BE2C (cell line): ENCODE results near the gene TGFBR2.

Experiments
- DNase-seq: peaks from one replicate; pipeline ENCODE4 v3.0.0-alpha.2; 2020
- H3K27me3 ChIP-seq: fragments of 250-450 bp; sonication (Bioruptor Pico); 2 replicates; pipeline ENCODE4 v1.5.1; 2020; ENCODE audit warnings: mild to moderate bottlenecking
- H3K36me3 ChIP-seq: fragments of 250-450 bp; sonication (Bioruptor Pico); 2 replicates; pipeline ENCODE4 v1.5.1; 2020; ENCODE audit warnings: mild to moderate bottlenecking
- H3K4me1 ChIP-seq: fragments of 250-450 bp; sonication (Bioruptor Pico); 2 replicates; pipeline ENCODE4 v1.5.1; 2020
- H3K4me3 ChIP-seq: 2 replicates; pipeline ENCODE4 v1.5.1; 2011; ENCODE audit warnings: low read depth, low read length
- H3K9me3 ChIP-seq: fragments of 250-450 bp; sonication (Bioruptor Pico); 2 replicates; pipeline ENCODE4 v1.5.1; 2020
- TF ChIP-seq, protein P1 (sequence below): IDR thresholded peaks from 2 replicates; pipeline ENCODE4 v1.5.1; 2012; ENCODE audit warnings: mild to moderate bottlenecking, low read depth, low read length

The TGFBR2 gene

DNA sequence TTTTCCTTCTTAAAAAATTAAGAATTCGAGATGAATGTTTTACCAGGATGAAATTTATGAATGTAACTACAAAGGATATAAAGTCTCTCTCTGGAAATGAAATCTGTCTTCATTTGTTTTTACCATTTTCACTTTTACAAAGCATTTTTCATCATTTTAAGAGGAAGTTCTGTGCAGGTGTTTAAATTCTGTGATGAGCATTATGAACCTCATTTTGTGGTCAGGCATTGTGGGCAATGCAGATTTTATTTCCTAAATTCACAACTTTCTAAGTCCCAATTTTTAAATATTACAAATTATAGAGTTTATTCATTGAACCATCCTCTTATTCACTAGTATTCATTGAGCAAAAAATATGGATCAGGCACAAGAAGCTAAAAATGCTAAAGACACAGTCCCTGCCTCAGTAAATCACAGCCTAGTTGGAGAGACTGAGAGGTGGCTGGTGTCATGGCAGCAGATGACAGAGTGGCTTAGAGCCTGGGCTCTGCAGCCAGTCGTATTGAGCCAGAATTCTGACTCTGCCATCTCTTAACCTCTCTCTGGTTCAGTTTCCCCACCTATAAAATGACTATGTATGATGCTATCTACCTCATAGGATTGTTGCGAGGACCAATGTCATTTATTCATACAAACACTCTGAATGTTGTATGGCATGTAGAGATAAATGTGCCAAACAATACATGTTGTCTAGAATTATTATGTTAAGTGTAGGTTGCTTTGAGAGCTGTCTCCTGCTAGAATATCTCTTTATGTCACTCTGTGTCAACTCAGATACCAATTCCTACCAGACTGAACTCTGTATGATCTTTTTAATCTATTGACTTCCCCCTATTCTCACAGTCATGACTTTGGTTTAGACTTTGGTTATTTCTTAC, 7.5 kb upstream of the TGFBR2 start:
- Histone ChIP-seq H3K36me3 (no peaks in the 10 kb centered on the region), H3K27me3 (no peaks in the 10 kb centered on the region), H3K4me1 (no peaks in the 10 kb centered on the region), H3K9me3 (no peaks in the 10 kb centered on the region), H3K4me3 (no peak overlapping the region)
- TF ChIP-seq, protein P1, sequence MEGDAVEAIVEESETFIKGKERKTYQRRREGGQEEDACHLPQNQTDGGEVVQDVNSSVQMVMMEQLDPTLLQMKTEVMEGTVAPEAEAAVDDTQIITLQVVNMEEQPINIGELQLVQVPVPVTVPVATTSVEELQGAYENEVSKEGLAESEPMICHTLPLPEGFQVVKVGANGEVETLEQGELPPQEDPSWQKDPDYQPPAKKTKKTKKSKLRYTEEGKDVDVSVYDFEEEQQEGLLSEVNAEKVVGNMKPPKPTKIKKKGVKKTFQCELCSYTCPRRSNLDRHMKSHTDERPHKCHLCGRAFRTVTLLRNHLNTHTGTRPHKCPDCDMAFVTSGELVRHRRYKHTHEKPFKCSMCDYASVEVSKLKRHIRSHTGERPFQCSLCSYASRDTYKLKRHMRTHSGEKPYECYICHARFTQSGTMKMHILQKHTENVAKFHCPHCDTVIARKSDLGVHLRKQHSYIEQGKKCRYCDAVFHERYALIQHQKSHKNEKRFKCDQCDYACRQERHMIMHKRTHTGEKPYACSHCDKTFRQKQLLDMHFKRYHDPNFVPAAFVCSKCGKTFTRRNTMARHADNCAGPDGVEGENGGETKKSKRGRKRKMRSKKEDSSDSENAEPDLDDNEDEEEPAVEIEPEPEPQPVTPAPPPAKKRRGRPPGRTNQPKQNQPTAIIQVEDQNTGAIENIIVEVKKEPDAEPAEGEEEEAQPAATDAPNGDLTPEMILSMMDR = no peak
- DNase-seq = no peak

DNA sequence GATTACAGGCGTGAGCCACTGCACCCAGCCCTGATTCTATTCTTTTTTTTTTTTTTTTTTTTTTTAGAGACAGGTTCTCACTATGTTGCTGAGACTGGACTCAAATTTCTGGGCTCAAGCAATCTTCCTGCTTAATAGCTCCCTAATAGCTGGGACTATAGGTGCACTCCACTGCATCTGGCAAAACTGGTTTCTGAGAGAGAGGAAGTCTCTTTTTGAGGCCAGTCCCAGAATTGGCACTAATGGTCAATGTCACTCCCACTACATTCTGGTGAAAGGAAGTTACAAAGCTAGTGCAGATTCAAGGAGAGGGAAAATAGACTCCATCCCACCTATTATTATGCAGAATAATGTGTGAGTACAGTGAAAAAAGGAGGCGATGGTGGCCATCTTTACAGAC, 5.8 kb upstream of the TGFBR2 start:
- TF ChIP-seq, protein P1 = no peak
- DNase-seq = no peak
- Histone ChIP-seq H3K4me3 (no peak overlapping the region), H3K36me3 (no peaks in the 10 kb centered on the region), H3K4me1 (no peaks in the 10 kb centered on the region), H3K9me3 (no peaks in the 10 kb centered on the region), H3K27me3 (no peaks in the 10 kb centered on the region)

DNA sequence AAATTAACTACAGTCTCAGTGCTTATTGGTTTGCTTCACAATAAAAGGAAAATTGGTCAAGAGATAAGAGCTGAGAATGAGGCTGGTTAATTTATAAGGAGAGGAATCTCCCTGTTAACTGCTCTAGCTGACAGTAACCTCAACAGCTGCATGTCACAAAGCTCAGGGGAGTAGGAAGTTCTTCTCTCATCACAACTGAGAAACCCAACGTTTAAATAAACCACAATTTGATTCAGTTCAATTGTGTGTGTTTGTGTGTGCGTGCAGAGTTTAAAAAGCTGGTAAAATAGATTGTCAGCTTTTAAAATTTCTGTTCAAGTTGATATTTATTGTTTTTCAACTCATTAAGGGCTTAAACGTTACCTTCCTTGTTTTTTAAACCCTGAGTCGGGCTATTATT, 3.5 kb upstream of the TGFBR2 start:
- H3K27me3 ChIP-seq = no peaks in the 10 kb centered on the region
- TF ChIP-seq, protein P1 = no peak
- H3K36me3 ChIP-seq = no peaks in the 10 kb centered on the region
- H3K9me3 ChIP-seq = no peaks in the 10 kb centered on the region
- no peak overlapping the region for H3K4me3 ChIP-seq
- no peaks in the 10 kb centered on the region for H3K4me1 ChIP-seq
- no peak for DNase-seq

DNA sequence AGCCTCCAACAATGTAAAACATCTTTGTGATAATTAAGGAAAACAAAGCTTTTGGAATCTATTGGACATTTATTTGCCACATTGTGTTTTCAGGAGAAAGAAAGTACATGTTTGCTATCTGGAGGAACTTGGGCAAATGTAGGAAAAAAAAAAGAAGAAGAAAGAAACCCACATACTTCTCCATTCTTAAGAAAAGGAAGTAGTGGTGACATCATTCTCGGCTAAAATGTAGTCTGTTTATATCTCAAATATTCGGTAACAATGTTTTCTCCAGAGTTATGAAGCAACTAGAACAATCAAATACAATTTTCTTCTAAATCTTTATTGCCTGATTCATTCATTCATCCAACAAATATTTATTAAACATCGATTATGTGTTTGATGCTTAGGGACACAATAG, 2.3 kb upstream of the TGFBR2 start:
- TF ChIP-seq, protein P1 = no peak
- no peak for DNase-seq
- H3K27me3 ChIP-seq = no peaks in the 10 kb centered on the region
- no peak overlapping the region for H3K4me3 ChIP-seq
- H3K9me3 ChIP-seq = no peaks in the 10 kb centered on the region
- H3K36me3 ChIP-seq = no peaks in the 10 kb centered on the region
- no peaks in the 10 kb centered on the region for H3K4me1 ChIP-seq

DNA sequence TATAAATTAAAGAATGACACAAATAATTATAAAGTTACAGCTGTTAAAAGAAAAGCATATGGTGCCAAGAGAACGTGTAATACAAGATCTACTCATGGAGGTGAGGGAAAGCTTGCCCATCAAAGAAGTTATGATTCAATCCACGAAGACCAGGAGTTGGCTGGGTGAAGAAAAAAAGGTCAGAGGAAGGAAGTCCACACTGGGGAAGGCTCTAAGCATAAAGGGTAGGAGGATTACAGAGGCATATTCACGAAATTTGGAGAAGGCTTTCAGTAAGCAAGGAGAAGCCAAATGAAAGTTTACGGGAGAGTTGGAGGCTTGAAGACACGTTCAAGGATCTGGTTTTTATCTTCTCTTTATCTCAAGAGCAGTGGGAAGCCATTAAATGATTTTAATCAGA, 1.8 kb upstream of the TGFBR2 start:
- H3K36me3 ChIP-seq = no peaks in the 10 kb centered on the region
- TF ChIP-seq, protein P1 = no peak
- no peak overlapping the region for H3K4me3 ChIP-seq
- DNase-seq = no peak
- H3K4me1 ChIP-seq = no peaks in the 10 kb centered on the region
- no peaks in the 10 kb centered on the region for H3K9me3 ChIP-seq
- no peaks in the 10 kb centered on the region for H3K27me3 ChIP-seq

DNA sequence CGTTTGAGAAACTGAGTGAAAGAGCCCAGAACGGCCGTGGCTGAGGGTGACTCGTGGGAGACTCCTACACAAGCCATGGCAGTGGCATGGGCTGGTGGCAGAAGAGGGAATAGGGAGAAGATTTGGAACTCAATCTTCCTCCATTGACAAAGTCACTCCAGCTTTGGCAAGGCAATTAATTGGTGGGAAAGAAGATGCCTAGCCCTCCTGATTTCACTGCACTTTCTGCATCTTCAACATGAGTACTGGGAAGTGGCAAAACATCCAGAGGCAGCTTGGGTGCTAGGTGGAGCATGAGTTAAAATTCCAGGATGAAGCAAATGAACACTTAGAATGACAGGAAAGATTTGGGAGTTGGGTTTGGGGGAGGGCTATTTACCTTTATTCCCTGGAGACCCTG, 1.4 kb upstream of the TGFBR2 start:
- DNase-seq = no peak
- TF ChIP-seq, protein P1 = no peak
- Histone ChIP-seq H3K4me1 (no peaks in the 10 kb centered on the region), H3K4me3 (no peak overlapping the region), H3K27me3 (no peaks in the 10 kb centered on the region), H3K9me3 (no peaks in the 10 kb centered on the region), H3K36me3 (no peaks in the 10 kb centered on the region)
